Measurements from ENCODE around the gene WDR90.

DNA sequence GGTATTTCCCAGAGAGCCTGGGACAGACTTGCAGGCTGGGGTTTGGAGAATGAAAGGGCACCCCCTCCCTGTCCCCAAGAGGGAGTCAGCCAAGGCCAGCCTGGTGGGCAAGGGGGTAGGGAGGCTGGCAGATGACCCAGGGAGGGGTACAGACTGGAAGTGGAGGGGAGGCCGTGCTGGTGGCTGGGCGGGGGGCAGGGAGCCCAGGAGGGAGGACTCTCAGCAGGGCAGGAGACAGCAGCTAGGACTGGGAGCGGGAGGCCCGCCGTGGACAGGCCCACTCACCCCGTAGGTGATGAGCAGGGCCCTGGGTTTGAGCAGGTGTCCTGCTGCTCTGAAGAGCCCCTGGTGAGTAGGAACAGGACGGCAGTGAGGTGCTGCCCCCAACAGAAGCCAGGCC lies 14.2 kb upstream of the WDR90 start:
- TF ChIP-seq, protein P1, sequence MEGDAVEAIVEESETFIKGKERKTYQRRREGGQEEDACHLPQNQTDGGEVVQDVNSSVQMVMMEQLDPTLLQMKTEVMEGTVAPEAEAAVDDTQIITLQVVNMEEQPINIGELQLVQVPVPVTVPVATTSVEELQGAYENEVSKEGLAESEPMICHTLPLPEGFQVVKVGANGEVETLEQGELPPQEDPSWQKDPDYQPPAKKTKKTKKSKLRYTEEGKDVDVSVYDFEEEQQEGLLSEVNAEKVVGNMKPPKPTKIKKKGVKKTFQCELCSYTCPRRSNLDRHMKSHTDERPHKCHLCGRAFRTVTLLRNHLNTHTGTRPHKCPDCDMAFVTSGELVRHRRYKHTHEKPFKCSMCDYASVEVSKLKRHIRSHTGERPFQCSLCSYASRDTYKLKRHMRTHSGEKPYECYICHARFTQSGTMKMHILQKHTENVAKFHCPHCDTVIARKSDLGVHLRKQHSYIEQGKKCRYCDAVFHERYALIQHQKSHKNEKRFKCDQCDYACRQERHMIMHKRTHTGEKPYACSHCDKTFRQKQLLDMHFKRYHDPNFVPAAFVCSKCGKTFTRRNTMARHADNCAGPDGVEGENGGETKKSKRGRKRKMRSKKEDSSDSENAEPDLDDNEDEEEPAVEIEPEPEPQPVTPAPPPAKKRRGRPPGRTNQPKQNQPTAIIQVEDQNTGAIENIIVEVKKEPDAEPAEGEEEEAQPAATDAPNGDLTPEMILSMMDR (IDR thresholded peaks at IDR 0.05), result no peak
- TF ChIP-seq POLR2A (IDR thresholded peaks at IDR 0.05), result no peak
- no peak for TF ChIP-seq EP300 (IDR thresholded peaks at IDR 0.05; ENCODE audit: low read depth)
- no peak for TF ChIP-seq POLR2AphosphoS5 (IDR thresholded peaks at IDR 0.05)

All from transverse colon (tissue), 4 donors.